A673 (cell line): ENCODE measurements around the gene CPT1C. TPM values are rescaled to one million over a fixed set of nuclear protein-coding genes. Genes with fewer than 3 reads are reported as not detected.

Source experiments
- BruUV-seq: library from RNA; stranded (reverse); fragments of 400-500 nt; replicated peaks from 2 replicates; lab custom pipeline; 2021; lab: Mats Ljungman, UMichigan
- CTCF ChIA-PET: fragments of 300-600 bp; sonication (Branson Sonifier 250); formaldehyde crosslinking; loops from one replicate; lab custom pipeline; 2022; ENCODE audit warnings: antibody characterized with exemption; lab: Charles Lee
- POLR2A ChIA-PET: fragments of 300-600 bp; sonication (Branson Sonifier 250); formaldehyde crosslinking; loops from one replicate; lab custom pipeline; 2022; ENCODE audit warnings: antibody characterized with exemption; ENCODE audit not compliant: low non-redundant PET; lab: Charles Lee
- DNase-seq: peaks from one replicate; pipeline ENCODE4 v3.0.0-alpha.2; 2015; ENCODE audit warnings: low spot score
- H3K27ac ChIP-seq: fragments of 200-600 bp; sonication (generic); 2 replicates; pipeline ENCODE4 v1.5.1; 2016; ENCODE audit warnings: mixed run types, low read depth, mild to moderate bottlenecking, mixed read lengths, antibody characterized with exemption, low read length; ENCODE audit not compliant: poor library complexity, severe bottlenecking
- H3K27me3 ChIP-seq: fragments of 200-600 bp; sonication (generic); replicated peaks from 2 replicates; pipeline ENCODE4 v1.6.1; 2017; ENCODE audit warnings: mixed run types, low read depth, mild to moderate bottlenecking, mixed read lengths, antibody characterized with exemption, low read length; ENCODE audit not compliant: insufficient read depth, poor library complexity
- H3K36me3 ChIP-seq: fragments of 200-600 bp; sonication (generic); 2 replicates; pipeline ENCODE4 v1.6.1; 2016; ENCODE audit warnings: mixed run types, mild to moderate bottlenecking, mixed read lengths, antibody characterized with exemption, low read length; ENCODE audit not compliant: insufficient read depth, poor library complexity, severe bottlenecking
- H3K4me1 ChIP-seq: fragments of 200-600 bp; sonication (generic); 2 replicates; pipeline ENCODE4 v1.6.1; 2017; ENCODE audit warnings: mixed run types, mild to moderate bottlenecking, mixed read lengths, antibody characterized with exemption, low read length; ENCODE audit not compliant: insufficient read depth, poor library complexity, severe bottlenecking
- H3K4me3 ChIP-seq: fragments of 200-600 bp; sonication (generic); 2 replicates; pipeline ENCODE4 v1.5.1; 2016; ENCODE audit warnings: low read depth, mixed run types, mild to moderate bottlenecking, mixed read lengths, low read length; ENCODE audit not compliant: poor library complexity, severe bottlenecking
- H3K9me3 ChIP-seq: fragments of 200-600 bp; sonication (generic); 2 replicates; pipeline ENCODE4 v1.6.1; 2016; ENCODE audit warnings: mixed run types, low read depth, mild to moderate bottlenecking, mixed read lengths, antibody characterized with exemption, low read length; ENCODE audit not compliant: poor library complexity, severe bottlenecking
- EZH2 ChIP-seq: fragments of 200-600 bp; sonication (generic); IDR thresholded peaks from 2 replicates; pipeline ENCODE4 v1.6.1; 2017; ENCODE audit warnings: borderline replicate concordance, low read depth, mild to moderate bottlenecking, mixed read lengths, antibody characterized with exemption, low read length; ENCODE audit not compliant: poor library complexity, severe bottlenecking
- intact Hi-C: fragments of 100-400 bp; cut with micrococcal nuclease; formaldehyde crosslinking; loops from one replicate; pipeline ENCODE4 v1.10.0; 2022; ENCODE audit not compliant: unreplicated experiment
- total RNA-seq: library from RNA; stranded (reverse); gene quantifications from 2 replicates; pipeline ENCODE4 v1.2.3, GENCODE V29; 2021
- TF ChIP-seq, protein P1 (sequence below): fragments of 300-800, 200-600 bp; sonication (generic); conservative IDR thresholded peaks from 2 replicates; pipeline ENCODE4 v1.5.1; 2017; ENCODE audit warnings: low read depth, mild to moderate bottlenecking, antibody characterized with exemption, low read length, moderate library complexity, mixed read lengths

CPT1C gene
- total RNA-seq, 1 experiment from 2014 or later: 23.3 TPM

DNA sequence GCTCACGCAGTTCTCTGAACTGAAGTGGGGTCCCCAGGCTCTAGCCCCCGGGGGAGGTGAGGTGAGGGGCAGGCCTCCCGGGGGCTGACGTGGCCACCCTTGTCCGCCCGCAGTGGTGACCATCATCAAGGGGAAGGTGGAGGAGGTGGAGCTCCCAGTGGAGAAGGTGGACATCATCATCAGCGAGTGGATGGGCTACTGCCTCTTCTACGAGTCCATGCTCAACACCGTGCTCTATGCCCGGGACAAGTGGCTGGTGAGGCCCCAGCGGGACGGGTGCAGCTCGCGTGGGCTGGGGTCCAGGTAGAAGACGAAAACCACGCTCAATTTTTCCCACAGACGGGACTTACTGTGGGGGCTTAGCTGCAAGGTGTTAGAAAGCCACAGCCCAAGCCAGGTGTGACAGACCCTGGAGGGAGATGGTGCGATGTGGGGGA lies 7.1 kb upstream of the CPT1C start:
- Histone ChIP-seq H3K27me3 (no peaks in the 10 kb centered on the region), H3K4me3 (no peak overlapping the region), H3K36me3 (peaks cover 53% of the 10 kb centered on the region), H3K4me1 (peaks cover 42% of the 10 kb centered on the region), H3K27ac (no peak overlapping the region), H3K9me3 (no peaks in the 10 kb centered on the region)
- DNase-seq: no peak
- intact Hi-C loops: no loop called here
- POLR2A ChIA-PET: no interaction called here
- CTCF ChIA-PET: no interaction called here
- TF ChIP-seq EZH2: no peak
- TF ChIP-seq, protein P1, sequence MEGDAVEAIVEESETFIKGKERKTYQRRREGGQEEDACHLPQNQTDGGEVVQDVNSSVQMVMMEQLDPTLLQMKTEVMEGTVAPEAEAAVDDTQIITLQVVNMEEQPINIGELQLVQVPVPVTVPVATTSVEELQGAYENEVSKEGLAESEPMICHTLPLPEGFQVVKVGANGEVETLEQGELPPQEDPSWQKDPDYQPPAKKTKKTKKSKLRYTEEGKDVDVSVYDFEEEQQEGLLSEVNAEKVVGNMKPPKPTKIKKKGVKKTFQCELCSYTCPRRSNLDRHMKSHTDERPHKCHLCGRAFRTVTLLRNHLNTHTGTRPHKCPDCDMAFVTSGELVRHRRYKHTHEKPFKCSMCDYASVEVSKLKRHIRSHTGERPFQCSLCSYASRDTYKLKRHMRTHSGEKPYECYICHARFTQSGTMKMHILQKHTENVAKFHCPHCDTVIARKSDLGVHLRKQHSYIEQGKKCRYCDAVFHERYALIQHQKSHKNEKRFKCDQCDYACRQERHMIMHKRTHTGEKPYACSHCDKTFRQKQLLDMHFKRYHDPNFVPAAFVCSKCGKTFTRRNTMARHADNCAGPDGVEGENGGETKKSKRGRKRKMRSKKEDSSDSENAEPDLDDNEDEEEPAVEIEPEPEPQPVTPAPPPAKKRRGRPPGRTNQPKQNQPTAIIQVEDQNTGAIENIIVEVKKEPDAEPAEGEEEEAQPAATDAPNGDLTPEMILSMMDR: no peak
- no TSS peak for BruUV-seq

DNA sequence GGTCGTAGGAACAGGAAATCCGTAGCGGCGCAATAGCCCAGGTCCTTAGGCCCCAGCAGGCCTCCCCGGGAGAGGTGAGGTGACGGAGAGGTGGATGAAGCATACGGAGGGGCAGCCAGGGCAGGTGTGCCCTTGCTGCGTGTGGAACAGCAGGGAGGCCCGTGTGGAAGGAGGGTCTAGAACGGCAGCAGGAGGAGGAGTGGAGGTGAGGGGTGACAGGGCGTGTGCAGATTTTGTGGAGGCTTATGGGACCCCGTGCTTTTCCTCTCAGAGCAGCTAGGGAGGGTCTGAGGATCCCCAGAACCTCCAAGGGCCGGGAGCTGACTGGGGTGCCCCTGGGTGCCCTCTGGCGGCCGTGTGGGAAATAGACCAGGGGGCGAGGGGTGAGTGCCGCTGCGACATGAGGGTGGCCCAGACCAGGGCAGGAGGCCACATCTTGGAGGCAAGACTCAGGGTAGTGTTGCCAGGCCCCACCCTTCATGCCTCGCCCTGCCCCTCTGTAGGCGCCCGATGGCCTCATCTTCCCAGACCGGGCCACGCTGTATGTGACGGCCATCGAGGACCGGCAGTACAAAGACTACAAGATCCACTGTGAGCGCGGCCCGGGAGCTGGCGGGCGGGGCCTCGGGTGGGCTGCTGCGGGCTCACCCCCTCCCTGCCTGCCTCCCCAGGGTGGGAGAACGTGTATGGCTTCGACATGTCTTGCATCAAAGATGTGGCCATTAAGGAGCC lies 6.5 kb upstream of the CPT1C start:
- Histone ChIP-seq H3K4me1 (peaks cover 44% of the 10 kb centered on the region), H3K27ac (peak overlapping the region; percentile 10), H3K27me3 (no peaks in the 10 kb centered on the region), H3K36me3 (peaks cover 58% of the 10 kb centered on the region), H3K9me3 (no peaks in the 10 kb centered on the region), H3K4me3 (no peak overlapping the region)
- BruUV-seq: no TSS peak
- TF ChIP-seq EZH2: no peak
- TF ChIP-seq, protein P1: peak; percentile 63
- peak; percentile 47 for DNase-seq
- intact Hi-C loops: no loop called here
- ChIA-PET POLR2A (no interaction called here), CTCF (interaction anchor here (0.5 kb wide), 1 partner anchor 38 kb away, joined by 4 read pairs; no protein-coding TSS in a partner anchor)

DNA sequence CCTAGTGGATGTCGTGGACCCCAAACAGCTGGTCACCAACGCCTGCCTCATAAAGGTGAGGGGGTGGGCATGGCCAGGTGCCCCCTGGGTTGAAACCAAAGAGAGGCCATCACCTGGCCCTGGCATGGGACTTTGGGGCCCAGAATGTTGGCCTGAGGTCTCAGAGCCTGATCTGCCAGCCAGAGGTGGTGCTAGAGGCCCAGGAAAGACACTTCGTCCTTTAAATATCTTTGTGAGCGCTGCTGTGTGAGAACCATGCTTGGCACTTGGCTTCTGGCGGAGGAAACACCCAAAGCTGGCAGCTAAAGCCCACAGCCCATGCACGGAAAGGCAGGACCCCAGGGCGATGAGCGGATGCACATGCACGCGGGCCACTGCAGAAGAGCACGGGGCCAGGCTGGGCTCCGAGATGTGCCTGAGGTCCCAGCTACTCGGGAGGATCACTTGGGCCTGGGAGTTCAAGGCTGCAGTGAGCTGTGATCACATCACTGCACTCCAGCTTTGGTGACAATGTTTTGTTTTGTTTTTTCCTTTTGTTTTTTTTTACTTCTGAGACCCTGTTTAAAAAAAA lies 5.8 kb upstream of the CPT1C start:
- peaks cover 44% of the 10 kb centered on the region for H3K4me1 ChIP-seq
- ChIA-PET POLR2A (no interaction called here), CTCF (interaction anchor here (0.5 kb wide), 1 partner anchor 37 kb away, joined by 4 read pairs; no protein-coding TSS in a partner anchor)
- peak overlapping the region; percentile 10 for H3K27ac ChIP-seq
- no peaks in the 10 kb centered on the region for H3K27me3 ChIP-seq
- intact Hi-C loops: no loop called here
- no peaks in the 10 kb centered on the region for H3K9me3 ChIP-seq
- H3K36me3 ChIP-seq: peaks cover 58% of the 10 kb centered on the region
- H3K4me3 ChIP-seq: no peak overlapping the region
- BruUV-seq: no TSS peak
- TF ChIP-seq EZH2: no peak
- no peak for DNase-seq
